Activated CD8-positive, alpha-beta memory T cell treated with anti-CD3 and anti-CD28 coated beads, Interleukin-2, amount 50 U/mL, for 48 hours (primary cell): Measurements from ENCODE around the gene CHFR.
"Not testable (repeated sequence)": the region's sequence is repeated elsewhere in the genome, so short reads cannot be mapped to it uniquely, and the experiment has no call there.

ENCODE experiments used
- DNase-seq: peaks from one replicate; pipeline ENCODE4 v3.0.0-alpha.2; 2020

Gene CHFR

DNA sequence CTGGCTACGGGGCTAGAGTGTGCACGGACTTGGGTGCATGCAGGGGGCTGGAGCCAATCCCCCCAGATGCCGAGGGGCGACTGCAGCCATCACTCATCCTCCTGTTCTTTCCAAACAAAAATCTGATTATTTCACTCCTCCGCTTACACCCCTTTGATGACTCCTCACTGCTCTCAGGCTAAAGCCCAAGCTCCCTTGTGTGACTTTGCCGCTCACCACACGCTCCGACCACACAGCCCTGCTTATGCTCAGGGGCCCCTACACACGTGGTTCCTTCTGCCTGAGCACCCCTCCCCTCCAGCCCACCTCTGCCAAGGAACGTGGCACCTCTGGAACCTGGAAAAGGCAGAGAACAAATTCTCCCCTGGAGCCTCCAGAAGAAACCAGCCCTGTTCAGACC lies 13.7 kb downstream of the CHFR start:
- DNase-seq, result no peak

DNA sequence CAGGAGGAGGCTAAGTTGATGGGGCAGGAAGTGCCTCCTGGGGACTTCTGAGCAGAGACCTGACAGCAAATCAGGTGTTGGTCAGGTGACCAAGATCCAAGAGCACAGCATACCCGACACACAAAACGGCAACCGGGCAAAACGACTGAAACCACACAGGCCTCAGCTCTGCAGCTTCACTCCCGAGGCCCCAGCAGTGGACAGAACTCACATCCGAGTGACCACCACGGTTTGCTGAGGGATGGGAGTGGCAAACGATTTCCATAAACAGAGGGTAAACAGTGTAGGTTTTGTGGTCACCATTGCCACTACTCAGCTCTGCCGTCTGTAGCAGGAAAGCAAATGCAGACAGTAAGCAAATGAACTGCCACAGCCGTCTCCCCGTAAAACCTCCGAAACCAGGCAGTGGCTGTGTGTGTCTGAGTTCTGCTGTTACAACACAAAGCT lies 14.4 kb downstream of the CHFR start:
- DNase-seq, result no peak

DNA sequence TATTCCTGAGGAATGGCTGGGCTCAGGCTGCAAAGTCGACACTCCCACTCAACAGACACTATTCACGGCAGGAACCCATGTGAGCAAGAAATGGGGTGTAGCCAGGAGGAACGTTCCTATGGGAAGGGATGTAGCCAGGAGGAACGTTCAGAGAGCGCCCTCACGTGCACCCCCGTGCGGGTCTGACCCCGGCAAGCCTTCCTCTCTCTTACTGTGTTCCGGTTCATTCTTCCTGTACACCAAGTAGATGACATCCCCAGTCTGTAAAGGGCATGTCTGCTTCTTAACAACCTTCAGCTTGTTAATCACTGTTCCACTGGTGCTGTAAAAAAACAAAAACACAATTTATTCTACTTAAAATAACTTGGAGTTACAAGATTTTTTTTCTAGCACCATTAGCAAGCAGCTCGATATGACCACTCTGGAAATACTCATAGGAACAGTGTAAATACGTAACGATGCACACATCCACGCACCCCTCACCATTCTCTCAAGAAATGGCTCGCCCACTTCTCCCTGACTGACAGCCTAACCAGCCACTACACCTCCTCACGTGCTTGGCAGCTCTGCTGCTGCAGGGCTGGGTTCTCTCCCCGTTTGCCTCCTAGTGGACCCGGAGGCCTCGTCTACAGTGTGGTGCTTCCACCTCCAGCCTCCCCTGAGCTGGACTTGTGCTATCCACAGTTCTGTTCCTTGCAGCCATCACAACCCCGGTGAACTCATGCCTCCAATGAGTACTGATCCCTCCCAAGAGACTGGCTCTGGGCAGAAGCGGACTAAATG lies 15.1 kb downstream of the CHFR start:
- no peak for DNase-seq

DNA sequence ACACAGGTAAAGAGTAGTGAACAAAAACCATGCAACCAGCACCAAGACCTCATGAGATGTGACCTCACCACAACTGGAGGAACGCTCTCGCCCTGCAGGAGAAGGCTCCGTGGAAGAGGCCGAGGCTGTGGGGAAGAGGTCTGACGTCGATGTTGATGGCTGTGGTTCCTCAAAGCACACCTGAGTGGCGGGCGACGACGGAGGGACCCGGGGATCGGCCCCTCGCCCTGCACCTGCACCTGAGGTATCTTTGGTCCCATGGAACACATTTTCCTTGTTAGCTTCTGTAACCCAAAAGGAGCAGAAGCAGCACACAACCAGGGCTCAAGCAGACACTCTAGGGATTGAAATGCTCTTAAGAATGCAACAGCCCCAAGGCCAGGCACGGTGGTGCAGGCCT lies 17.9 kb downstream of the CHFR start:
- no peak for DNase-seq

DNA sequence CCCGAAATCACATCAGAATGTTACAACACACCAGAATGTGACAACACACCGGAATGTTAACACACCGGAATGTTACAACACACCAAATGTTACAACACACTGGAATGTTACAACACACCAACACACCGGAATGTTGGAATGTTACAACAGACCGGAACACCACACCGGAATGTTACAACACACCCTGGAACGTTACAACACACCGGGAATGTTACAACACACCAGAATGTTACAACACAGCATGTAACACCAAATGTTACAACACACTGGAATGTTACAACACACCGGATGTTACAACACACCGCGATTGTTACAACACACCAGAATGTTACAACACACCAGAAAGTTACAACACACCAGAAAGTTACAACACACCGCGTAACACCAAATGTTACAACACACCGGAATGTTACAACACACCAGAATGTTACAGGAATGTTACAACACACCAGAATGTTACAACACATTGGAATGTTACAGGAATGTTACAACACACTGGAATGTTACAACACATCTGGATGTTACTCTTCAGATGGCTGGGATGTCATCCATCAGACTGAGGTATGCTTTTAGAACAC lies 21.1 kb downstream of the CHFR start:
- no peak for DNase-seq

DNA sequence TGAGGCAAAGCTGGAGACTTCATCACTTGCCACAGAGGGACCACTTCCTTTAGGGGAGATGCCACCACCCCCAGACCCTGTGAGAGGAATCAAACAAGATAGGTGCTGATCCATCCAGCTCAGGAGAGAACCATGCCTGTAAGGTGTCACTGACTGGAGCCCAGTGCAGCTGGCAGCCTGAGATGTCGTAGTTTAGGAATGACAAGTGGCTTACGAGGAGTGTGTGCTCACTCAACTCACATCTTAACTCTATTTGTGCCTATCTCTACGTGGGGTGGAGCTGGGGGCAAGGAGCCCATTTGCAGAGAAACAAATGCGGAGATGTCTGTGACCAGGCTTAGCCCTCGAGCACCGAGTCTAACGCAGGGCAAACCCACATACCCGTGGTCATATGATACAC lies 25.8 kb downstream of the CHFR start:
- DNase-seq, result no peak

DNA sequence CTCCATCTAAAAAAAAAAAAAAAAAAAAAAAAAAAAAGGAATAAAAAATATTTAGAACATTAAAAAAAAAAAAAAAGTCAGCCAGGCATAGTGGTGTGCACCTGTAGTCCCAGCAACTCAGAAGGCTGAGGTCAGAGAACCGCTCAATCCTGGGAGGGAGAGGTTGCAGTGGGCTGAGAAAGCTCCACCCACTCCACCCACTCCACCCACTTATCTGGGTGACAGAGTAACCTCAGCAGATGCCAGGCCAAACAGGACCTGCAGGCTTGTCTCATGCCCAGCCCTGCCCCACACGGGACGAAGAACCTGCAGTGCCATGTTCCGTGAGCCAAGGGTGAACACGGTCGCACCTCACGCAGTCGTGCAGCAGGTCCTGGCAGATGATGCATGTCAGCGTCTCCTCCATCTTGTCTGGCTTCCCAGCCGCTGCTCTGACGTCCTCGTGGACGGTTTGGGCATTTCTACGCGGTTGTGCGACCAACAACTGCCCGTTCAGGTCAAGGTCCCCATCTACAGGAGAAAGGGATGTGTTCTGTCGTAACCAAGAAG lies 28.6 kb downstream of the CHFR start:
- DNase-seq, result no peak

DNA sequence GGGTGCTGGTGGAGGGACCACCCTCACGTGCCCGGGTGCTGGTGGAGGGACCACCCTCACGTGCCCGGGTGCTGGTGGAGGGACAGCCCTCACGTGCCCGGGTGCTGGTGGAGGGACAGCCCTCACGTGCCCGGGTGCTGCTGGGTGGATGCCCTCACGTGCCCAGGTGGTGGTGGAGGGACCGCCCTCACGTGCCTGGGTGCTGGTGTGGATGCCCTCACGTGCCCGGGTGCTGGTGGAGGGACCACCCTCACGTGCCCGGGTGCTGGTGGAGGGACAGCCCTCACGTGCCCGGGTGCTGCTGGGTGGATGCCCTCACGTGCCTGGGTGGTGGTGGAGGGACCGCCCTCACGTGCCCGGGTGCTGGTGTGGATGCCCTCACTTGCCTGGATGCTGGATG lies 30.4 kb downstream of the CHFR start:
- not testable (repeated sequence) for DNase-seq

DNA sequence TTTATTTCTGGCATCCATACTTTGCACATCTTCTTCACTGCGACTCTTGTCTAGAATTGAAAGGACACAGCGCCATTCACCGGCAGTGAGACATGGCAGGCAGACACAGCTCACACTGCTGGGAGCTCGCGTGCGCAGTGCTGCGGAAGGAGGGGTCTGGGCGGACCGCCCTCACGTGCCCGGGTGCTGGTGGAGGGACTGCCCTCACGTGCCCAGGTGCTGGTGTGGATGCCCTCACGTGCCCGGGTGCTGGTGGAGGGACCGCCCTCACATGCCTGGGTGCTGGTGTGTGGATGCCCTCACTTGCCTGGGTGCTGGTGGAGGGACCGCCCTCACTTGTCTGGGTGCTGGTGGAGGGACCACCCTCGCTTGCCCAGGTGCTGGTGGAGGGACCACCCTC lies 30.8 kb downstream of the CHFR start:
- no peak for DNase-seq

DNA sequence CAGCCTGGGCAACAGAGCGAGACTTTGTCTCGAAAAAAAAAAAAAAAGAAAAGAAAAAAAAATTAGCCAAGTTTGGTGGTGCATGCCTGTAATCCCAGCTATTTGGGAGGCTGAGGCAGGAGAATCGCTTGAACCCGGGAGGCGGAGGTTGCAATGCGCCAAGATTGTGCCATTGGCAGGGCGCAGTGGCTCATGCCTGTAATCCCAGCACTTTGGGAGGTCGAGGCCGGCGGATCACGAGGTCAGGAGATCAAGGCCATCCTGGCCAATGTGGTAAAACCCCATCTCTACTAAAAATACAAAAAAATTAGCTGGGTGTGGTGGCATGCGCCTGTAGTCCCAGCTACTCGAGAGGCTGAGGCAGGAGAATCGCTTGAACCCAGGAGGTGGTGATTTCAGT lies 32.2 kb downstream of the CHFR start:
- not testable (repeated sequence) for DNase-seq

DNA sequence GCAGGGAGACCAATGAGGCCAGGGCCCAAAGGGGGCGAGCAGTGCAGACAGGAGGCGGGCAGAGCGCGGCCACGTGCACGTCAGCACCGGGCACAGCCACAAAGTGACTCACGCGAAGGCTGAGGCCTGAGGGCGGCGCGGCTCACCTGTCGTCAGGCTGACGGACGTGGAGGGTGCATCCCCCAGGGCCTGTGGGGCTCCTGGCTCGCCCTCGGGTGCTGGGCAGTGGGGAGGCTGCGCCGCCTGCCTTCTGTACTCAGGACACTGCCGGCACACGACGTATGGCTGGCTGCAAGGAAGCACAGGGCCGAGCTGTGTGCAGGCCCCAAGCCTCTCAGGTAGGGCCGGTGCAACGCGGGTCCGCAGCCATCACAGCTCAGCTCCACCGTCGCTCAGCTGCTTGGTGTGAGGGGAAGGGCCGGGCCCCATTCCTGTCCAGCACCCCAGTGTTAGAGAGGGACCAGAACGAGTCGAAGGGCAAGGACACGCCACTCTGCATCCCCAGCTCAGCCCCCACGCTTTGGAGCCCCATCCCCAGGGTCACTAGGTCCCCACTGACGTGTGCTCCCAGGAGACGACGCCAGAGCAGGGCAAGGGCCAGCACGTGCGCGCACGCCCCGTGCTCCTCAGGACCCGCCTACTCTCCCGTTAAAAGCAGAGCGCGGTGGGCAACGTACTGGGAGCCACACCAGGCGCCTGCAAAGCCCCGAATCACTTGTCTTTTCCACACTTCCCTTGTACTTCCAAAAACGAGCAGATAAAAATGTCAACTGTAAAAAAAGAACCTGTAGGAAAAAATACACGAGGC lies 33.9 kb downstream of the CHFR start:
- no peak for DNase-seq

DNA sequence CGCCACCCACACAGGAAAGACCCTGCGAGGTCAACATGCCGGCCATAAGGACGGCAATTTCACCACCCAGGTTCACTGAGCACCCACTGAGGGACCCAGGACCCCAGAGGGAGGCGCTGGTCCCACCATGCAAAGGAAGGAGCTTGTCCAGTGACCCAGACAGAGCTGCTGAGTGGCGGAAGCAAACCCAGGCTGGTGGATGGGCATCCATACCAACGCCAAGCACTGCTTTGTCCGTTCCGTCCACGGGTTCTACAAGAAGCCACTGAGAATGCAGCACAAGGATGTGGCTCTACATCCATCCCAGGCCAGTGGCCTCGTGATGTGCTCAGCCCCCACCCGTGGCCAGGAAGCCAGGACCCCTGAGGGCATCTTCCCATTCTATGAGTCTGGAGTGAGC lies 34.9 kb downstream of the CHFR start:
- DNase-seq, result no peak

DNA sequence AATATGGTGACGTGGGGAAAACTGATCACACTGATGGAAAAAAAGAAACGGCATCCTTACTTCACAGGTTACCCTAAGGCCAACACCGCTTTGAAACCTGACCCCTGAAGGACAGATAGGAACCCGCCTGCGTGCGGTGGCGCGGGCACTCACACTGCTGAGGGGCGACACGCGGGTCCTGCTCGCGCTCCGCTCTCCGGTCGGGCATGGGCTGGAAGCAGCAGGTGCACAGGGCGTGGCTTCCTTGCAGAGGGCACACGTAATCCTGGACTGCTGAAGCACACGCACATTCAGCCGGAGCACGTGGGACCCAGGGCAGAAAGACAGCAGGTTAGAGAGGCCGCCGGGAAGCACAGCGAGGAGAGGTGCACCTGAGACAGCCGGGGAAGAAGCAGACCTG lies 35.9 kb downstream of the CHFR start:
- DNase-seq, result no peak

DNA sequence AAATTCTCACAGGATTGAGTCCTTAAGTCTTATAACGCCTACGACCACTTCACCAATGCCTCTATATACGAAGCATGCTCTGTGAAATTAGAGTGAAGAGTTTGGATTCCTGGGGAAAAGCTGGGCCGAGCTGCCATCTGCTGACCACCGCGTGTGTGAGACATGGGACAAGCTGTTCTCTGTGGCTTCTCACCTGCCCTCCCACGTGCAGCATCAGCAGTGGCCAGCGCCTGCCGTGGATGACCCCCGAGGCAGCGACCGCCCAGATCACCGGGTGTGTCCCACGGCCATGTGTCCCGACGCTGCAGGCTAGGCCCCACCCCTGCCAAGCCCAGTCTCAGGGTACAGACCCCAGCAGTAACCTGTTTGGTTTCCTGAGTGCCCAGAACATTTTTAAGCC lies 37.1 kb downstream of the CHFR start:
- no peak for DNase-seq

DNA sequence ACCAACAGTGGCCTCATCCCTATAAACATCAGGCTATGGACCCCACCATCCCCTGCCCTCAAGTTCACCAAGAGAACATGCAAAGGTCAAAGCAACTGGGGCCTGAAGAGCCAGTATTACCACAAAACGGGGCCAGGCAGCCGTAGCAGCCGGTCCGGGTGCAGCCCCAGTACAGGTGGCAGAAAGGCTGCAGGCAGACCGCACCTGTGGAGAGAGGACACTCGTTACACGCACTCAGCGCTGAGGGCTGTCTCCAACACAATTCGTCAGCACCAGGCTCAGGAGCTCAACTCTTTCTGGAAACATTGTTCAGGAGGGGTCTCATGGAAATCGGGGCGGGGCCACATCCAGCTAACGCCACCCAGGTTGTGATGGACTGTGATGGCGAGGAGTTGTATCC lies 38.9 kb downstream of the CHFR start:
- no peak for DNase-seq

DNA sequence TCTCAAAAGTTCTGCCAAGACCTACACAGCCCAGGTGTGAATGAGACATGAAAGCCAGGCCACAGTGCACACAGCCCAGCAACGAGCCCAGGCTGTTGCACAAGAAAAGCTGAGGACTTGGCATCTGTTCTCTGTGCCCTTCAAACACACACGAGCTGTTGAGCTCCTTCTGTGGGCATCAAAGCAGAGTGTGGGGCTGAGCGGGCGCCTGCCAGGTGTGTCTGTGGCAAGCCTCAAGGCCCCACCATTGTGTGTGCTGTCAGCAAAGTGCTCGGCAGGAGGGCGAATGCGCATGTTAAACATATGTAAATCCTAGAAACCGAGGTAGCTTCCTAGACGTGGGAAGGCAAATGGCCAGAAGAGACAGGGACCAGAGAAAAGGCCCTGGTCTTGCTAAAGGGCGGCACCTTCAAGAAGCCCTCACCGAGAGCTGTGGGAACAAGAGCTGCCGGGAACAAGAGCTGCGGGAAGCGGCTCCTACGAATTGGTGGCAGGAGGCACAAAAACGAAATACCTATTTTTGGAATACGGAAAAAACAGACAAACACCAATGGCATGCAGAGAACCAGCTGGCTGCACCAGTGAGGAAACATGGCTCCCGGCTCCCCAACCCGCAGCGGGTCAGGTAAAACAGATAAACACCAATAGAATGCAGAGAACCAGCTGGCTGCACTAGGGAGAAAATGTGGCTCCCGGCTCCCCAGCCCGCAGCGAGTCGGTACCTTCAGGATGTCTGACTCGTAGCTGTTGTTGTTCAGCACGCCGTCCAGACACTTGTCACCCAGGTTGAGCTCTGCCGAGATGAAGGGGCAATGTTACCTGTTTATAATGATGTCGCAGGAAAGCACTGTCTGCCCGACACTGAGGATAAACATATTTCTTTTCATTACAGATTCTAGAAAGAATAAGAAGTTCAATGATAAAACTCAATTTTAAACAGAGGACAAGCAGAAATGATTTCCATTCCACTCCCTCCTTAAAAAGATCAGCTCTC lies 39.7 kb downstream of the CHFR start:
- DNase-seq, result no peak

DNA sequence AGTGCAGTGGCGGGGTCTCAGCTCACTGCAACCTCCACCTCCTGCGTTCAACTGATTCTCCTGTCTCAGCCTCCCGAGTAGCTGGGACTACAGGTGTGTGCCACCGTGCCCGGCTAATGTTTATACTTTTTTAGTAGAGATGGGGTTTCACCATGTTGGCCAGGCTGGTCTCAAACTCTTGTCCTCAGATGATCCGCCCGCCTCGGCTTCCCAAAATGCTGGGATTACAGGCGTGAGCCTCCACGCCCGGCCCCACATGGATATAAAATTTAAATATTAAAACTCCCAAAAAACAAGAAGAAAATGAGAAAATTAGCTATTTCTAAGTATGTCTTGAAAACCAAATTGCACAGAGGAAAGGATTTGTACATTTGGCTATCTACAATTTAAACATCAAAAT lies 42.7 kb downstream of the CHFR start:
- not testable (repeated sequence) for DNase-seq

DNA sequence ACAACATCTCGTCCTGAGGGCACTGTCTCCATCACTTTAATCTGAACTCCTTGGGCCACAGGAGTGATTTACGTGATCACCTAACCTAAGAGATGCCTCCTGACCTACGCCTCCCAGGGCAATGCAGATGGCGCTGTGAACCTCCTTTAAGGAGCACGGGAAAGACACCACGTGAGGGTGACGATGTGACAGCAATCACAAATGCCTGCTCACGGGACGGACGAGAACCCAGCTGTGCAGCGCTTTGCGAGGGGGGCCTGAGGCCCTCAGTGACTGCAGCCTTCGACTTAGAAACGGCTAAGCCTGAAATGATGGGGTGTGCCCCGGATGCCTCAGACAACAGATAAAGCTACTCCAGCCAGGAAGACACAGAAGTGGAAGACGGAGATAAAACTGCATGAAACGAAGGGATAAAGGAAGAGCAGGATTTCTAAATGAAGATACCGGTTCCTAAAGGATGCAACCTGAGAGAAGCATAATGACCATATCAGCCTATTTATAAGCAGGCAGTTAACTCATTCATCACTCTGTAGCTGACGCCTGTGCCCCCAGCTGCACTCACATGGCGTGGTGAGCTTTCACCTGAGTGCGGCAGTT lies 44.9 kb downstream of the CHFR start:
- no peak for DNase-seq

DNA sequence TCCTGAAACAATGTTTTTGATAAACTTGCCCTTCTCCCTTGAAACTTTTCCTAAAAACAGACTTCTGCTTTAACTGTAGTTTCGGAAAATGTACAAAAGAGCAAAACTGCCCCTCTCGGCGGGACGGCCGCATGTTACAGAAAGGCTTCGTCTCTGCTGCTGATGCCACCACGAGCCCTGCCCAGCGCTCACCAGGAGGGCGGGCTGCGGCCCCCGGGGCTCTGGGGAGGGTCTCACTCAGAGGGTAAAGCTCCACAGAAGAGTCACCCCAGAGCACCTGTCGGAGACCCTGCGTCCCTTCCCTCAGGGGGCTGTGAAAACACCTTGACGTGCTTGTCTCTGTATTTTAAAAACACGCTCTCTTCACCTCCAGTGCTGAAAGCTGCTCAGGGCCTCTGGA lies 46.3 kb downstream of the CHFR start:
- no peak for DNase-seq

DNA sequence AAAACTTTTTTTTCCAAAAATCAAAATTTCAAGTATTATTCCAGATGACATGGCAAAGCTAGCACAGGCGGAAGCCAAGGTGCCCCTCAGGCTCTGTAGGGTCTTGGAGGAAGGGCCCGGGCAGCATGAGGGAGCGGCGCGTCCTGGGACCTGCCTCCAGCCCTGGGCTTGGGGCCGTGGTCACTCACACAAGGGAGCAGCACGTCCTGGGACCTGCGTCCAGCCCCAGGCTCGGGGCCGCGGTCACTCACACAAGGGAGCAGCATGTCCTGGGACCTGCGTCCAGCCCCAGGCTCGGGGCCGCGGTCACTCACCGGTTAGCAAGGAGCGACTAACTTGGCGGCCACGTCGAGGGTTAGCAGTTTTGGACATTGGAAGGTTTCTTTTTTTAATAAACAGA lies 46.9 kb downstream of the CHFR start:
- no peak for DNase-seq

DNA sequence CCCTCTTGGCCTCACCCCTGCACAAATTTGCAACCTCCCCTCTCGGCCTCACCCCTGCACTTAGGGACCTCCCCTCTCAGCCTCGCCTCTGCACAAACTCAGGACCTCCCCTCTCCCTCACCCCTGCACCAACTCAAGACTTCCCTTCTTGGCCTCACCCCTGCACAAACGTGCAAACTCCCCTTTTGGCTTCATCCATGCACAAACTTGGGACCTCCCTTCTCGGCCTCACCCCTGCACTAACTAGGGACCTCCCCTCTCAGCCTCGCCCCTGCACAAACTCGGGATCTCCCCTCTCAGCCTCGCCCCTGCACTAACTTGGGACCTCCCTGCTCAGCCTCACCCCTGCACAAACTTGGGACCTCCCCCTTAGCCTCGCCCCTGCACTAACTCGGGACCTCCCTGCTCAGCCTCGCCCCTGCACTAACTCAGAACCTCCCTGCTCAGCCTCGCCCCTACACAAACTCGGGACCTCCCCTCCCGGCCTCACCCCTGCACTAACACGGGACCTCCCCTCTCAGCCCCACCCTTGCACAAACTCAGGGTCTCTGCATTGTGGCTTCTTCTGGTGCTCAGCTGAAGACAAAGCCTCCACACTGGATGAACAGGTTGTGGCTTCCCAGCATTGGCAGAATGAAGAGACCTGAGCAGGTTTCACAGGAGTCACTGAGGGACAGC lies 47.7 kb downstream of the CHFR start:
- no peak for DNase-seq
